ENCODE results near the gene LHPP.

The LHPP gene

GRCh38 chr10:124648738-124649137 lies 187.1 kb downstream of the LHPP start:
- TF ChIP-seq CTCF (conservative IDR thresholded peaks at IDR 0.05; ENCODE audit: low read length): no peak
- DNase-seq (ENCODE audit: low read depth): peak; percentile 71
- H3K4me3 ChIP-seq (ENCODE audit: low read length): no peak overlapping the region

- no peak for DNase-seq (ENCODE audit: low read depth)
- H3K4me3 ChIP-seq (ENCODE audit: low read length): no peak overlapping the region
- TF ChIP-seq CTCF (conservative IDR thresholded peaks at IDR 0.05; ENCODE audit: low read length): no peak
Observed at GRCh38 chr10:124649214-124649613, 187.6 kb downstream of the LHPP start.

- H3K4me3 ChIP-seq (ENCODE audit: low read length): no peak overlapping the region
- TF ChIP-seq CTCF (conservative IDR thresholded peaks at IDR 0.05; ENCODE audit: low read length): no peak
- DNase-seq (ENCODE audit: low read depth): no peak
Observed at GRCh38 chr10:124650263-124650662, 188.6 kb downstream of the LHPP start.

- TF ChIP-seq CTCF (conservative IDR thresholded peaks at IDR 0.05; ENCODE audit: low read length): no peak
- no peak overlapping the region for H3K4me3 ChIP-seq (ENCODE audit: low read length)
- DNase-seq (ENCODE audit: low read depth): no peak
Observed at GRCh38 chr10:124650820-124651401, 189.3 kb downstream of the LHPP start.

- no peak for TF ChIP-seq CTCF (conservative IDR thresholded peaks at IDR 0.05; ENCODE audit: low read length)
- DNase-seq (ENCODE audit: low read depth): no peak
- no peak overlapping the region for H3K4me3 ChIP-seq (ENCODE audit: low read length)
Observed at GRCh38 chr10:124651402-124651891, 189.8 kb downstream of the LHPP start.

- no peak overlapping the region for H3K4me3 ChIP-seq (ENCODE audit: low read length)
- no peak for DNase-seq (ENCODE audit: low read depth)
- TF ChIP-seq CTCF (conservative IDR thresholded peaks at IDR 0.05; ENCODE audit: low read length): no peak
Observed at GRCh38 chr10:124652200-124652599, 190.6 kb downstream of the LHPP start.

GRCh38 chr10:124652701-124653100 lies 191.1 kb downstream of the LHPP start:
- H3K4me3 ChIP-seq (ENCODE audit: low read length): no peak overlapping the region
- no peak for TF ChIP-seq CTCF (conservative IDR thresholded peaks at IDR 0.05; ENCODE audit: low read length)
- DNase-seq (ENCODE audit: low read depth): no peak

Measured in AG10803 (cell line).